OCI-LY1 (cell line): Measurements from ENCODE around the gene VPS45.

Experiments
- H2AFZ ChIP-seq: fragments of 200-600 bp; sonication (generic), shearing (Covaris generic); 2 replicates; pipeline ENCODE4 v1.6.0; 2014; ENCODE audit warnings: antibody characterized with exemption, mild to moderate bottlenecking, low read length
- H3F3A ChIP-seq: fragments of 200-600 bp; sonication (generic), shearing (Covaris generic); 2 replicates; pipeline ENCODE4 v1.6.0; 2014; ENCODE audit warnings: mild to moderate bottlenecking, antibody characterized with exemption, low read length, moderate library complexity; ENCODE audit not compliant: insufficient read depth
- H3K27ac ChIP-seq: fragments of 200-600 bp; sonication (generic); 2 replicates; pipeline ENCODE4 v1.5.1; 2014; ENCODE audit warnings: low read length, mixed run types, mild to moderate bottlenecking, low read depth; ENCODE audit not compliant: poor library complexity, severe bottlenecking
- H3K27me3 ChIP-seq: fragments of 200-600 bp; sonication (generic); 2 replicates; pipeline ENCODE4 v1.6.0; 2014; ENCODE audit warnings: antibody characterized with exemption, mild to moderate bottlenecking, low read length, moderate library complexity; ENCODE audit not compliant: insufficient read depth
- H3K36me3 ChIP-seq: fragments of 200-600 bp; sonication (generic); 2 replicates; pipeline ENCODE4 v1.6.1; 2014; ENCODE audit warnings: mild to moderate bottlenecking, antibody characterized with exemption, low read length, moderate library complexity, mixed read lengths; ENCODE audit not compliant: insufficient read depth
- H3K4me1 ChIP-seq: fragments of 200-600 bp; sonication (generic); 2 replicates; pipeline ENCODE4 v1.5.1; 2014; ENCODE audit warnings: mild to moderate bottlenecking, low read length, moderate library complexity; ENCODE audit not compliant: insufficient read depth, severe bottlenecking
- H3K4me2 ChIP-seq: fragments of 200-600 bp; sonication (generic), shearing (Covaris generic); 2 replicates; pipeline ENCODE4 v1.6.1; 2014; ENCODE audit warnings: low read length
- H3K4me3 ChIP-seq: fragments of 200-600 bp; sonication (generic); 2 replicates; pipeline ENCODE4 v1.5.1; 2014; ENCODE audit warnings: low read length, low read depth, mild to moderate bottlenecking, mixed read lengths; ENCODE audit not compliant: poor library complexity, severe bottlenecking
- H3K79me2 ChIP-seq: fragments of 200-600 bp; shearing (Covaris generic); 2 replicates; pipeline ENCODE4 v1.6.1; 2016; ENCODE audit warnings: mixed run types, low read length, mixed read lengths; ENCODE audit not compliant: insufficient read depth
- H3K9ac ChIP-seq: fragments of 200-600 bp; sonication (generic), shearing (Covaris generic); 2 replicates; pipeline ENCODE4 v1.6.1; 2014; ENCODE audit warnings: mild to moderate bottlenecking, low read length, mixed read lengths
- H3K9me2 ChIP-seq: fragments of 200-600 bp; sonication (generic), shearing (Covaris generic); 2 replicates; pipeline ENCODE4 v1.6.1; 2014; ENCODE audit warnings: low read depth, mild to moderate bottlenecking, low read length, mixed read lengths
- H3K9me3 ChIP-seq: fragments of 200-600 bp; shearing (Covaris generic); 2 replicates; pipeline ENCODE4 v1.6.1; 2014; ENCODE audit warnings: low read length, mixed read lengths
- H4K20me1 ChIP-seq: fragments of 200-600 bp; sonication (generic), shearing (Covaris generic); 2 replicates; pipeline ENCODE4 v1.6.0; 2016; ENCODE audit warnings: mild to moderate bottlenecking, low read length; ENCODE audit not compliant: insufficient read depth
- EZH2 ChIP-seq: fragments of 200-600 bp; sonication (generic), shearing (Covaris generic); IDR thresholded peaks from 2 replicates; pipeline ENCODE4 v1.8.0; 2017; ENCODE audit warnings: borderline replicate concordance, mixed run types, mild to moderate bottlenecking, antibody characterized with exemption, low read length, moderate library complexity, mixed read lengths
- TF ChIP-seq, protein P1 (sequence below): fragments of 200-600 bp; sonication (generic), shearing (Covaris generic); IDR thresholded peaks from 2 replicates; pipeline ENCODE4 v1.5.1; 2017; ENCODE audit warnings: mild to moderate bottlenecking, antibody characterized with exemption, low read length, moderate library complexity, mixed read lengths

VPS45 gene

DNA sequence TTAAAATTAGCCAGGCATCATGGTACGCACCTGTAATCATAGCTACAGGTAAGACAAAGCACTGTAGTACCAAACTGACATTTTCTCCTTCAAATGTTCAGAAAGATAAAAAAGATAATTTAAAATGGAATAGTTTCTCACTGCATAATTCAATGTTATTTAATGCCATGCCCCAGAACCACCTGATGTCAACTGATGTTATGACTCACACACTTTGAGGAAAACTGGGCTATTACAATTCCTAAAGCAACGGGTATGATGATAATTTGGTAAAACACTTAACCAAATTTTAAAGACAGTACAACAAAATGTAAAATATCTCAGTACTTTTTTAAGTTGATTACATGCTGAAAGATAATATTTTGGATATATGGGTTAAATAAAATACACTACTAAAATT is 59.2 kb downstream of the VPS45 start:
- Histone ChIP-seq H3K9ac (no peak overlapping the region), H3F3A (no peaks in the 10 kb centered on the region), H2AFZ (no peak overlapping the region), H4K20me1 (no peaks in the 10 kb centered on the region), H3K9me2 (no peaks in the 10 kb centered on the region), H3K4me3 (no peak overlapping the region), H3K79me2 (no peaks in the 10 kb centered on the region), H3K27ac (no peak overlapping the region), H3K36me3 (no peaks in the 10 kb centered on the region), H3K4me1 (no peaks in the 10 kb centered on the region), H3K27me3 (no peaks in the 10 kb centered on the region), H3K4me2 (no peak overlapping the region), H3K9me3 (no peaks in the 10 kb centered on the region)
- TF ChIP-seq, protein P1, sequence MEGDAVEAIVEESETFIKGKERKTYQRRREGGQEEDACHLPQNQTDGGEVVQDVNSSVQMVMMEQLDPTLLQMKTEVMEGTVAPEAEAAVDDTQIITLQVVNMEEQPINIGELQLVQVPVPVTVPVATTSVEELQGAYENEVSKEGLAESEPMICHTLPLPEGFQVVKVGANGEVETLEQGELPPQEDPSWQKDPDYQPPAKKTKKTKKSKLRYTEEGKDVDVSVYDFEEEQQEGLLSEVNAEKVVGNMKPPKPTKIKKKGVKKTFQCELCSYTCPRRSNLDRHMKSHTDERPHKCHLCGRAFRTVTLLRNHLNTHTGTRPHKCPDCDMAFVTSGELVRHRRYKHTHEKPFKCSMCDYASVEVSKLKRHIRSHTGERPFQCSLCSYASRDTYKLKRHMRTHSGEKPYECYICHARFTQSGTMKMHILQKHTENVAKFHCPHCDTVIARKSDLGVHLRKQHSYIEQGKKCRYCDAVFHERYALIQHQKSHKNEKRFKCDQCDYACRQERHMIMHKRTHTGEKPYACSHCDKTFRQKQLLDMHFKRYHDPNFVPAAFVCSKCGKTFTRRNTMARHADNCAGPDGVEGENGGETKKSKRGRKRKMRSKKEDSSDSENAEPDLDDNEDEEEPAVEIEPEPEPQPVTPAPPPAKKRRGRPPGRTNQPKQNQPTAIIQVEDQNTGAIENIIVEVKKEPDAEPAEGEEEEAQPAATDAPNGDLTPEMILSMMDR = no peak
- no peak for TF ChIP-seq EZH2

DNA sequence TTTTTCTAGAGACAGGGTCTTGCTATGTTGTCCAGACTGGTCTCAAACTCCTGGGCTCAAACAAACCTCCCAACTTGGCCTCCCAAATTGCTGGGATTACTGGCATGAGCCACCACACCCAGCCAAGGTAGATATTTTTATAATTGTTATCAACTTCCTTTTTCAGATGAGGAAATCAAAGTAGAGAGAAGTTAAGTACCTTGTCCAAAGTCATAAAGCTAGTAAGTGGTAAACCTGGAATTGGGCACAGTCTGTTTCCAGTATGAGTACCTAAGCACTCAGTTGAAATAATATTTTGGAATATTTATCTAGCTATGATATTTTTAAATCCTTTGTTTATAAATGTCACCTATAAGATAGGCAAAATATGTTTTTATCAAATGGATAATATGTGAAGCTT is 59.9 kb downstream of the VPS45 start:
- Histone ChIP-seq H3K9me2 (no peaks in the 10 kb centered on the region), H3K4me3 (no peak overlapping the region), H3K27ac (no peak overlapping the region), H3K9me3 (no peaks in the 10 kb centered on the region), H4K20me1 (no peaks in the 10 kb centered on the region), H2AFZ (no peak overlapping the region), H3K36me3 (no peaks in the 10 kb centered on the region), H3K27me3 (no peaks in the 10 kb centered on the region), H3F3A (no peaks in the 10 kb centered on the region), H3K4me1 (no peaks in the 10 kb centered on the region), H3K9ac (no peak overlapping the region), H3K79me2 (no peaks in the 10 kb centered on the region), H3K4me2 (no peak overlapping the region)
- TF ChIP-seq EZH2 = no peak
- TF ChIP-seq, protein P1 = no peak

DNA sequence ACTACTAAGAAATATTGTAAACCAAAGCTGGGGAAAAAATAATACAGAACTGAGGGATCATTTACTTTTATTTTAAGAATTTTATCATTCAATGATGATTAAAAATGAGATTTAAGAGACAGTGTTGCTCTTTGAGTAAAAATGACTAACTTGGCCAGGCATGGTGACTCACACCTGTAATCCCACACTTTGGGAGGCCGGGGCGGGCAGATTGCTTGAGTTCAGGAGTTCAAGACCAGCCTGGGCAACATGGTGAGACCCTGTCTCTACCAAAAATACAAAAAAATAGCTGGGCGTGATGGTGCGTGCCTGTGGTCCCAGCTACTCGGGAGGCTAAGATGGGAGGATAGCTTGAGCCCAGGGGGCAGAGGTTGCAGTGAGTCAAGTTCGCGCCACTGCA is 60.3 kb downstream of the VPS45 start:
- no peaks in the 10 kb centered on the region for H3K36me3 ChIP-seq
- no peak overlapping the region for H3K4me3 ChIP-seq
- no peak overlapping the region for H3K27ac ChIP-seq
- no peaks in the 10 kb centered on the region for H3K27me3 ChIP-seq
- no peaks in the 10 kb centered on the region for H3K9me2 ChIP-seq
- no peaks in the 10 kb centered on the region for H3K9me3 ChIP-seq
- no peaks in the 10 kb centered on the region for H3K79me2 ChIP-seq
- no peak for TF ChIP-seq EZH2
- TF ChIP-seq, protein P1 = no peak
- H3F3A ChIP-seq = no peaks in the 10 kb centered on the region
- H4K20me1 ChIP-seq = no peaks in the 10 kb centered on the region
- no peak overlapping the region for H3K9ac ChIP-seq
- no peak overlapping the region for H3K4me2 ChIP-seq
- H2AFZ ChIP-seq = no peak overlapping the region
- H3K4me1 ChIP-seq = no peaks in the 10 kb centered on the region
